ENCODE results near the gene KDELR1.

GRCh38 chr19:48413879-48414587, 22.7 kb upstream of the KDELR1 start:
- TF ChIP-seq ARNTL (CRISPR knock-in tag; IDR thresholded peaks at IDR 0.05; ENCODE audit: borderline replicate concordance, low read depth) (no peak), PPARA (CRISPR knock-in tag; IDR thresholded peaks at IDR 0.05; ENCODE audit: borderline replicate concordance) (no peak), SNAI2 (CRISPR knock-in tag; IDR thresholded peaks at IDR 0.05) (no peak), ZNF8 (CRISPR knock-in tag; IDR thresholded peaks at IDR 0.05) (no peak)
